Ecto neural progenitor cell (in vitro differentiated cells): ENCODE measurements around the gene SESN2.

Experiments
- DNase-seq: peaks from one replicate; pipeline ENCODE4 v3.0.0-alpha.2; 2018; ENCODE audit warnings: low spot score

The SESN2 gene

DNA sequence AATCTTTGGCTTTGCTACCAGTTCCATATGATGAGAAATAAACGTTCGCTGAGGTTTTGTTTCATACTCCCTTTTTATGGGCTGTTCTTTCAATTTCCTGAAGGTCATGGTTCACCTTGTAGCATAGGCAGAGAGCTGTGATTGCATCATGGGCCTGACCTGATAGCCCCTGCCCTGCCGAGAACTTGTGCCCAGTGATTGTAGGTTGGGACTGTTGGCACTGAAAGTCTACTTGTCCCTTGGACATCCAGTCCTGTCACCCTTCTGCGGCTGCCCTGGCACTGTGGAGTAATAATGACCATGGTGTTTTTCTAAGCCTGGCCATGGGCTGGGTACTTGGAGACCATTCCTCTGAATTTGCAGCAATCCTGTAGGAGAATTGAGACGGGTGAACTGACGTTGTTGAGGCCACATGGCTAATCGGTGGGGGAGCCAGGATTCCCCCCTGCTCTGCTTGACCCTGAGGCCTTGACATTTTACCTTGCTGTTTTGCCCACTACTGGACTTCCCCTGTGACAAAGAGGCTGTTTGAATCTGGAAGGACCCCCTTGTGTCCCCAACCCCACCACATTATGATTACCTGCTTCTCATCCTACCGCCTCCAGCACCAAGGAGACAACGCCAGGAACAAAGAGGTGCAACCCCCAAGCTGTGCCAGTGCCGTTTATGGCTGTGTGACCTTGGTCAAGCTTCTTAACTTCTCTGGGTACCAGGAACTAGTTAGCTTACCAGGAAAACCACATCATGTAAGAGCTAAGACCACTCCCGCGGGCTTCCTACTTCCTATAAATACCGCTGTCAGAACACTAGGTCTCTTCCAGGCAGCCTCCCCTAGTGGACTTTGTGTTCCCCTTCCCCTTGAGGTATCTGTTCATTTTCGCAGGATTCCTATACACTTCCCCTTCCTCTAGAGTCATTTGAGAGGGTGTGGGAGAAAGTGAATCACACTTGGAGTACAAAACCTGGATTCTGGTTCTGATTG is 23.4 kb downstream of the SESN2 start:
- no peak for DNase-seq

GRCh38 chr1:28286111-28286510 is 26.8 kb downstream of the SESN2 start:
- DNase-seq: no peak

DNA sequence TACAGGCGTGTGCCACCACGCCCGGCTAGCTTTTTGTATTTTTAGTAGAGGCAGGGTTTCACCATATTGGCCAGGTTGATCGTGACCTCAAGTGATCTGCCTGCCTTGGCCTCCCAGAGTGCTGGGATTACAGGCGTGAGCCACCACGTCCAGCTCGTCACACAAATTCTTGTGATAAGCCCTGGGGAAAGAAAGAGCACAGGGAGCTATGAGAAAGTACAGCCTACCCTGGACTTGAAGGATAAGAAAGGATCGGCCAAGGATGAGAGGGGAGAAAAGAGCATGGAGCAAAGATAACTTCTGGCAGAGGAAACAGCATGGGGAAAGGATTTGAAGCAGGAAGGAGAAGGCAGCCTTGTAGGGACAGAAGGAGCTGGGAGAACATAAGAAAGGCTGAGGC is 29.2 kb downstream of the SESN2 start:
- no peak for DNase-seq

DNA sequence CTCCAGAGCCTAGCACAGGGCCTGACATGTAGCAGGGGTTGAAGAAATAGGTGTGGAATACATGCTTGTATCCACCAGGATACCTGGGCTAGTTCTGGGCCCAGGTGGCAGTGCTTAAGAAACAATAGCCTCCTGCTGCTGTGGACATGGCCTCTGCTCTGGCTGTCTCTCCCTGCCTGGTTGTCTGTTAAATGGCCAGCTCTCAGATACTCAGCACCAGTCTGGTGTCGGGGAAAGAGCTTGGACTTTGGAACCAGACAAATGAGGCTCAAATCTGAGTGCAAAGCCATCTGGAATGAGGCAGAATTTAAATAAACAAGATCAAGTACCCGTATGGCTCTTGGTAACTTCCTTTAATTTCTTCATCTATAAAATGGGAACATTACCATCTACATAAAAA is 31.5 kb downstream of the SESN2 start:
- DNase-seq: no peak

DNA sequence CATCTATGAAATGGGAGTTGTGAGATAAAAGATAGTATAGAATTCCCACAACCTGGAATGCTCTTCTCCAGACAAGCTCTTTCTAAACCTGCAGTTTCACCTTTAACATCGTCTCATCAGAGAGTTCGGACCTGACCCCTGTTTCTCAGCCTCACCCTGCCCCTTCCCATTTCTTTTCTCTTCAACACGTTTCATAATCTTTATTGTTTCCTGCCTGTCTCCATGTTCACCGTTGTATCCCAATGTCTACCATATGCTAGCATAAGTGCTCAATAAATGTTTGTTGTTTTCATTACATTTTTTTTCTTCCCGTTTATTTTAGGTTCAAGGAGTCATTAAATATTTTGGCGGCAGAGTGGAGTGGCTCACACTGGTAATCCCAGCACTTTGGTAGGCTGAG is 32.4 kb downstream of the SESN2 start:
- no peak for DNase-seq

- DNase-seq: no peak
These were observed 36.6 kb downstream of the SESN2 start for GRCh38 chr1:28295936-28296335.

DNA sequence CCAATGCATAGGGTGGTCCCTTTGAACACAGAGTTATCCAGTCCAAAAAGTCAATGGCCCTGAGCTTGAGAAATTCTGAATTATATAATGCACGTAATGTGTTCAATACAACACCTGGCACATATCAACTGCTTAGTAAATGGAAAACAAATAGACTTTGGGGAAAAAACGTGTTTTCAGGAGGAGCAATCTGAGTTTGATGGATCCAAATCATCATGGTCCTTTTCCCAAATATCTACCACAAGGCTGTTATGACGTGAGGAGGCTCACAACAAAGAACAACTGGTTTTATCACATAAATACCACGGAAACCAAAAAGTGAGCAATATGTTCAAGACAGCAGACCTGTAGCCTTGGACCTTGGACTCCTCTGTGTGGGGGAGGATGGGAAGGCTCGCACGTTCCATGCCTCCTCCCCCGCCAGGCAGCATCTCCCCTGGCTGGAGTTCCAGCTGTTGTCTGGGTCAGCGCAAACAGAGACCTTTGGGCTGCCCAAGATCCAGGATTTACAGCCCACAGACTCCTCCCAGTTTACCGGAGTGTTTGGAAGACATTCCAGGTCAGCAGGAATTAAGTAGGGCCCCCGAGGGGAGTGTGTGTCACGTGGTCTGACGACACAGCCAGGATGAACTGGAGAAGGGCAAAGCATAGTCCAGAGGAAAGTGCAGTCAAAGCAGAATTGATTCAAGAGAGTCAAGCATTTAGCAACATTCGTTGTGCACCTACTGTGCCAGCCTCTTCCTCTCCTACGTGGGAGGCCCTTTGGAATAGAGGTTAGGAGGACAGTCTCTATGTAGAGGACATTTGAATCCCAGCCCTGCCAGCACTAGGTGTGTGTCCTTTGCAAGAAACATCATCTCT is 37.3 kb downstream of the SESN2 start:
- peak; percentile 86 for DNase-seq

DNA sequence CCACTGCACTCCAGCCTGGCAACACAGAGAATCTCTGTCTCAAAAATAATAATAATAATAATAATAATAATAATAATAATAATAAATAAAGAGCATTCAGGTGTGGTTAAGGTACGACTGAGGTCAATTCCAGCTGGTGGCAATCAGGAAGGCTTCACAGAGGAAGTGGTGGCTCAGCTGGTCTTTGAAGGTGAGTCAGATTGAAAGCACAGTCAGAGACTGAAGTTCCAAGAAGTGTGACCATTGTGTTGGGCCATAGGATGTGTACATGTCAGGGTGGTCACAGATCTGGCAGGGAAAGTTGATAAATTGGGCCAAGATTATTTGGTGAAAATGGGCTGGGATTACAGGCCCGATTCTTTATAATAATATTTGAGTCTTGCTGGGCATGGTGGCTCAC is 38.5 kb downstream of the SESN2 start:
- no peak for DNase-seq

DNA sequence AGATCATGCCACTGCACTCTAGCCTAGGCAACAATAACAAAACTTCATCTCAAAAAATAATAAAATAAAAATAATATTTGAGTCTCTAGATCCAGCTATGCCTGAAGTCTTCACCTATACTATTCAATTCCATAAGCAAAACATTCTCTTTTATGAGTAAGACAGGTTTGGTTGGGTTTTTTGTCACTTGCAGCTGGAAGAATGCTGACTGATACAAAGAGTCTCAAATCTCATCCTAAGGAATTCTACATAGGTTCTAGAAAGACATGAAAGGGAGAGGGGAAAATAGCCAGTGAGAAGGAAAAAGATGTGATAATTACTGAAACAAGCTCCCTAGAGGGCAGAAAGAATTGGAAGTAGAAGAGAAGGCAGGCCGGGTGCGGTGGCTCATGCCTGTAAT is 39.1 kb downstream of the SESN2 start:
- DNase-seq: no peak

GRCh38 chr1:28301368-28302174 is 42.3 kb downstream of the SESN2 start:
- no peak for DNase-seq

GRCh38 chr1:28302247-28302646 is 42.9 kb downstream of the SESN2 start:
- no peak for DNase-seq

GRCh38 chr1:28306301-28306949 is 47.1 kb downstream of the SESN2 start:
- no peak for DNase-seq

GRCh38 chr1:28308750-28309149 is 49.4 kb downstream of the SESN2 start:
- DNase-seq: no peak

- DNase-seq: no peak
These were observed 50.4 kb downstream of the SESN2 start for GRCh38 chr1:28309702-28310101.

DNA sequence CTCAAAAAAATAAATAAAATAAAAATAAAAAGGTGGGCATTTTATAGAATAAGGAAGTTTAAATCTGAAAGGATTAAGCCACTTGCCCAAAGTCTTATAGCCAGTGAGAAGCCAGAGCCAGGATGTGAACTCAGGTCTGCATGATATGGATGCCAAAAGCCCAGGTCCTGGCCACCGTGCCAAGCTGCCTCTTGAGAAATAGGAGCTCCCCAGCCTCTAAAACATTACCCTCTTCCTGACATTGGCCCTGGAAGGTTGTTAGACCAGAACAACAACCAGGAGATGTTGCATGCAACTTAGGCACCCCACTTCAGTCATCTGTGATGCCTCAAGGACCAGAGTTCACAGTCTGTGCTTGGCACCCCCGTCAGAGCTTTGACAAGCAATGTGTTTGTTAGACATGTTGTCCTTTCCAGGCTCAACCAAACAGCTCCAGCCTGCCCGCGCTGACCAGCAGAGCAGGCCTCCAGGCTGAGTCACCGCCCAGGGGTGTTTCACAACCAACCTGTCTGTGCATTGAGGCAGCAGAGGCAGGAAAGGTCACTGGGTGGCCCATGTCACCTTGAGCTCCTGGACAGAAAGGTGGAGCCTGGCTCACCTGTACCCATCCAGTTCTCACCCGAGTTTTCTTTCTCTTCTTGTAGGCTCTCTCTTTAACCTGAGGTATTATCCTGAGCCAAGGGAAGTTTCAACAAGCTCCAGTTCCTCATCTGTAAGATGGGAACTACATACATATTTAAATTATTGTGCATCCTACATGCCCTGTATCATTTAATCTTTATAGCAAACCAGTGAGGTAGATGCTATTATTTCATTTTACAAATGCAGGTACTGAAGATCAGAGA is 54.6 kb downstream of the SESN2 start:
- DNase-seq: no peak

DNA sequence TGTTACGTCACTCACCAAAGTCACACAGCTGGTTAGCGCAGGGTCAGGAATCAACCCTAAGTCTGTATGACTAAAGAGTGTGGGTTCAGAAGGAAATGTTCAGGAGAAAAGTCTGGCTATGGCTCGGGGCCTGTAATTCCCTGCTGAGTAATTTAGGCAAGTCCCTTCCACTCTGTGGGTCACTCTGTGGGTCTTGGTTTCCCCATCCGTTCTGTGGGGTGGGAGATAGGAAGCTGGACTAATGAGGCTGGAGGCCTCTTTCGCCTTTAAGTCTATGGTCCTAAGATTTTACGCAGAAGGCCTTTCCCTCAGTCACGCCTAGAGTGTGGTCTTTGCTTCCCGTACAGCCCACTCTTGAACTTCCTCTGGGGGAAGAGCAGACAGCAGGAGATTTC is 55.2 kb downstream of the SESN2 start:
- no peak for DNase-seq

DNA sequence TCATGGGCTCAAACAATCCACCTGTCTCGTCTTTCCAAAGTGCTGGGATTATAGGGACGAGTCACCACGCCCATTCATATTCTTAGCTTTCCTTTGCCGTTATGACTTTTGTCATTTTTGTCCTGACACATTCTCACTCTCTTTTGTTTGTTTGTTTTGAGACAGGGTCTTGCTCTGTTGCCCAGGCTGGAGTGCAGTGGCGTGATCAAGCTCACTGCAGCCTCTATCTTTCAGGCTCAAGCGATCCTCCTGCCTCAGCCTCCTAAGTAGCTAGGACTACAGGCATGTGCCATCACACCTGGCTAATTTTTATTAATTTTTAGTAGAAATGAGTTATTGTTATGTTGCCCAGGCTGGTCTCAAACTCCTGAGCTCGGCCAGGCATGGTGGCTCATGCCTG is 57.7 kb downstream of the SESN2 start:
- no peak for DNase-seq

DNA sequence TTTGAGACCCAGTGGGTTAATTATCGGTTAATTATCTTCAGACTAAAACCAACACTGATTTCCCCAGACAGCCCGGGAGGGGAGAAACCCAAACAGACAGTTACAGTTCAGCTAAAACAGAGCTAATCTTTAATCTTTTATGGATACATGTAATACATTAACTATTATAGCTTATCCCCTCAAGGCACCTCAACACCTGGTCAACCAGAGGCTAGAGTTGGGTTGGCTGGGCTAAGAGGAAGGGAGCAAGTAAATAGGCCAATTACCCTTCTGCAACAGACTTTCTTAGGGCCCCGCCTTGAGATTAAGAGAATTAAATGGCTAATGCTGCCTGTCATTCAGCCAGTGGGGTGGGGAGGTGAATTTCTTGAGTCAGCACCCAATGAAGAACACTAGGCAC is 62.9 kb downstream of the SESN2 start:
- DNase-seq: no peak

DNA sequence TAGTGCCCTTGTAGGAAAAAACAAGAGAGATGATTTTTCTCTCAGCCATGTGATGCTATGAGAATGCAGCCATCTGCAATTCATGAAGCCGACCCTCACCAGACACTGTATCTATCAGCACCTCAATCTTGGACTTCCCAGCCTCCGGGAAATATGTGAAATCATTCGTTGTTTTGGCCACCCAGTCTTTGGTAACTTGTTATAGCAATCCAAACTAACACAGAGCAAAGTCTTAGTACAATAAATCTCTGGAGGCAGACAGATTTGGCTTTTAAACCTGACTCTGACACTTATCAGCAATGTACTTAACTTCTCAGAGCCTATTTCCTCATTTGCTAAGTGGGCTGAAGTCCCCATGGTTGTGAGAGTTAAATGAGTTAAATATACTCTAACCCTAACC is 64.4 kb downstream of the SESN2 start:
- DNase-seq: no peak

DNA sequence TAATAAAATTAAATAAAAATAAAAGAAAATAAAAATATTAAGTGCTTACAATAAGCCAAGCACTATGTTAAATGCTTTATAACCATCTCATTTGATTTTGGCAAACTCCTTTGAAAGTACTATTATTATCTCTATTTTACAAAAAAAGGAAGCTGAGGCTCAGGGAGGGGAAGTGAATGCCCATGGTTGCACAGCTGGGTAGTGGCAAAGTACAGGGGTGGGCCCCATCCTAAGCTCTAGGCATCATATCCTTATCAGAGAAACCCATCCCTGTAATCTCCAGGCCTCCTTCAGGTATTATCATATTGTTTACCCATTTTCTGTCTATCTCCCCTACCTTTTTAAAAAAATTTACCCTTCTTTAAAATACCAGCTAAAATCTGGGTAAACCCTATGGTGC is 67.2 kb downstream of the SESN2 start:
- no peak for DNase-seq

- DNase-seq: no peak
These were observed 67.7 kb downstream of the SESN2 start for GRCh38 chr1:28326984-28327383.
